Endothelial cell of umbilical vein (primary cell): ENCODE data around the gene CD247. TPM values are rescaled to one million over a fixed set of nuclear protein-coding genes. Genes with fewer than 3 reads are reported as not detected.

Source experiments
- BruUV-seq: library from RNA; stranded (reverse); fragments of 400-500 nt; replicated peaks from 2 replicates; lab custom pipeline; 2021; lab: Mats Ljungman, UMichigan
- CTCF ChIA-PET: fragments of 300-600, 350-600 bp; sonication (Branson Sonifier 250); formaldehyde crosslinking; loops from one replicate; lab custom pipeline; 2021; ENCODE audit warnings: antibody characterized with exemption, inconsistent platforms; lab: Charles Lee
- POLR2A ChIA-PET: fragments of 300-600, 350-600 bp; sonication (Branson Sonifier 250); formaldehyde crosslinking; loops from one replicate; lab custom pipeline; 2021; ENCODE audit warnings: antibody characterized with exemption, inconsistent platforms; lab: Charles Lee
- DNase-seq: peaks from one replicate; pipeline ENCODE4 v3.0.0-alpha.2; 2011; ENCODE audit warnings: low read depth, low spot score
- FAIRE-seq: peaks from 2 replicates; lab custom pipeline; 2011; peaks lifted over from hg19 to GRCh38; lab: Jason Lieb, UNC
- H2AFZ ChIP-seq: 2 replicates; pipeline ENCODE4 v1.6.0; 2012; ENCODE audit warnings: low read depth, low read length, control low read depth, inconsistent platforms
- H3K27ac ChIP-seq: 2 replicates; pipeline ENCODE4 v1.5.1; 2011; ENCODE audit warnings: low read depth, mild to moderate bottlenecking, control low read depth, low read length, moderate library complexity; ENCODE audit not compliant: insufficient read depth
- H3K27me3 ChIP-seq, 2 experiments: 2 replicates each; pipeline versions ENCODE4 v1.6.0 to v1.6.1; 2011; ENCODE audit warnings: low read length in 2 of 2, mixed read lengths in 1 of 2; ENCODE audit not compliant: control insufficient read depth in 2 of 2, insufficient read depth in 2 of 2
- H3K36me3 ChIP-seq, 2 experiments: 2 replicates in 1 of 2; 3 replicates in 1 of 2; pipeline ENCODE4 v1.5.1; 2011; ENCODE audit warnings: low read length in 2 of 2, mild to moderate bottlenecking in 1 of 2, moderate library complexity in 1 of 2; ENCODE audit not compliant: control insufficient read depth in 2 of 2, insufficient read depth in 2 of 2; ENCODE audit errors: extremely low read depth in 1 of 2
- H3K4me1 ChIP-seq: 3 replicates; pipeline ENCODE4 v1.5.1; 2011; ENCODE audit warnings: mild to moderate bottlenecking, low read length; ENCODE audit not compliant: control insufficient read depth, insufficient read depth; ENCODE audit errors: extremely low read depth
- H3K4me2 ChIP-seq: 2 replicates; pipeline ENCODE4 v1.6.1; 2011; ENCODE audit warnings: low read length, control low read depth, mixed read lengths; ENCODE audit not compliant: insufficient read depth
- H3K4me3 ChIP-seq, 3 experiments: fragments of 200-600 bp in 1 of 3; sonication (generic), shearing (Covaris generic) in 1 of 3; replicated peaks in 1 of 3; 2 replicates each; pipeline ENCODE4 v1.5.1; 2011 to 2016; ENCODE audit warnings: control low read depth in 3 of 3, low read length in 3 of 3, mild to moderate bottlenecking in 2 of 3, inconsistent platforms in 1 of 3, low read depth in 1 of 3, moderate library complexity in 1 of 3; ENCODE audit not compliant: insufficient read depth in 1 of 3
- H3K79me2 ChIP-seq: 2 replicates; pipeline ENCODE4 v1.6.0; 2012; ENCODE audit warnings: low read length, inconsistent platforms; ENCODE audit not compliant: control insufficient read depth, insufficient read depth
- H3K9ac ChIP-seq: replicated peaks from 2 replicates; pipeline ENCODE3; 2011; ENCODE audit warnings: low read length, control low read depth; ENCODE audit not compliant: insufficient read depth; ENCODE audit errors: extremely low read depth
- H3K9me1 ChIP-seq: replicated peaks from 3 replicates; pipeline ENCODE4 v1.6.0; 2011; ENCODE audit warnings: mild to moderate bottlenecking, low read length; ENCODE audit not compliant: control insufficient read depth, insufficient read depth; ENCODE audit errors: extremely low read depth
- H3K9me3 ChIP-seq: replicated peaks from 2 replicates; pipeline ENCODE4 v1.5.1; 2012; ENCODE audit warnings: low read length, inconsistent platforms; ENCODE audit not compliant: control insufficient read depth, insufficient read depth
- H4K20me1 ChIP-seq: replicated peaks from 2 replicates; pipeline ENCODE3; 2011; ENCODE audit warnings: mild to moderate bottlenecking, low read length; ENCODE audit not compliant: control insufficient read depth, insufficient read depth; ENCODE audit errors: extremely low read depth
- EZH2 ChIP-seq: IDR thresholded peaks from 2 replicates; pipeline ENCODE4 v1.6.1; 2012; ENCODE audit warnings: borderline replicate concordance, low read depth, mild to moderate bottlenecking, moderate library complexity, low read length, inconsistent platforms; ENCODE audit not compliant: severe bottlenecking
- FOS ChIP-seq: IDR thresholded peaks from 2 replicates; pipeline ENCODE4 v1.6.1; 2011; ENCODE audit warnings: mild to moderate bottlenecking, low read length, moderate library complexity, borderline replicate concordance; ENCODE audit not compliant: insufficient read depth
- GATA2 ChIP-seq: IDR thresholded peaks from 2 replicates; pipeline ENCODE4 v1.7.0; 2011; ENCODE audit warnings: low read depth, mild to moderate bottlenecking, moderate library complexity, mixed read lengths, low read length; ENCODE audit not compliant: insufficient read length, insufficient read depth
- JUN ChIP-seq: IDR thresholded peaks from 2 replicates; pipeline ENCODE4 v1.6.1; 2011; ENCODE audit warnings: borderline replicate concordance, low read depth; ENCODE audit not compliant: insufficient read length, insufficient read depth
- MYC ChIP-seq: IDR thresholded peaks from one replicate; pipeline ENCODE4 v1.6.1; 2011; ENCODE audit warnings: mild to moderate bottlenecking, low read depth, low read length
- POLR2A ChIP-seq: IDR thresholded peaks from 2 replicates; pipeline ENCODE4 v1.6.1; 2012; ENCODE audit warnings: low read depth, mild to moderate bottlenecking, control low read depth, low read length
- POLR2AphosphoS5 ChIP-seq: IDR thresholded peaks from 2 replicates; pipeline ENCODE4 v1.6.1; 2012; ENCODE audit warnings: low read depth, mild to moderate bottlenecking, control low read depth, low read length, moderate library complexity; ENCODE audit not compliant: insufficient read depth
- dilution Hi-C: fragments of 300-500 bp; cut with MboI; formaldehyde crosslinking; loops from one replicate; pipeline ENCODE4 v1.15.0; 2019; ENCODE audit warnings: low sequenced_read_pairs; ENCODE audit not compliant: extremely low pct_ligation_motif_present
- intact Hi-C: fragments of 100-400 bp; cut with micrococcal nuclease; formaldehyde crosslinking; loops from one replicate; pipeline ENCODE4 v1.10.0; 2022
- polyA plus RNA-seq, 4 experiments: library from polyadenylated mRNA; depleted of rRNA in 3 of 4; stranded (reverse) in 3 of 4; unstranded in 1 of 4; fragments of >200 nt; gene quantifications; 2 replicates each; pipeline versions ENCODE4 v1.2.1 to v1.2.3, GENCODE V29; 2011 to 2012; ENCODE audit warnings: missing spikeins in 1 of 4
- total RNA-seq: library from RNA; stranded (reverse); gene quantifications from 2 replicates; pipeline ENCODE4 v1.2.3, GENCODE V29; 2021
- TF ChIP-seq, protein P1 (sequence below), 2 donors: IDR thresholded peaks; 1 replicate in 1 of 2; 2 replicates in 1 of 2; pipeline ENCODE4 v1.5.1; 2011; ENCODE audit warnings: low read length in 2 of 2, mild to moderate bottlenecking in 2 of 2, moderate library complexity in 2 of 2, control low read depth in 1 of 2, inconsistent platforms in 1 of 2, low read depth in 1 of 2; ENCODE audit not compliant: insufficient read depth in 1 of 2; ENCODE audit errors: extremely low read depth in 1 of 2
- TF ChIP-seq, protein P2 (sequence below): IDR thresholded peaks from 2 replicates; pipeline ENCODE4 v1.6.1; 2011; ENCODE audit not compliant: insufficient read depth, insufficient read length

Gene CD247
- total and polyA plus RNA-seq, 2 donors (not counting 3 experiments of a cell fraction or from before 2014, with no cell fraction given), result not detected

DNA sequence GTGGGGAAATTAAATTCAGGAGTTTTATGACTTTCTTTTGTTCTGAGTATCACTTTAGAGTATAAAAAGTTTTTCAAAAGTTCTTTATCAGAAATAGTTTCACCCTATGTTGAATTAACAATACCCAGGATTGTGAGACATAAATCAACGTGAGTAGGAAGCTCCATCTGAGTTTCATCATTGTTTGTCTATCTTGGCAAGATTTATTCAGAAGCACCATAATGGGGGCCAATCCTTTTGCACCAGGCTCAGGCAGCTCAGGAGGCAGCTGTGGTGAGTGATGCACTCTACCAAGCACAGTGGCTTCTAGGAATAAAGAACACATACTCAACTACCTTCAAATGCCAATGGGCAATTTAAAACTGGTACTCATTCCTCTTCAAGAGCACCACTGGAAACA lies 23.3 kb upstream of the CD247 start:
- H3K4me3 ChIP-seq, result no peak overlapping the region
- no peak overlapping the region for H3K27ac ChIP-seq
- H3K36me3 ChIP-seq, result no peaks in the 10 kb centered on the region
- ChIA-PET POLR2A (no interaction called here), CTCF (interaction anchor here (0.7 to 3.7 kb wide), 9 partner anchors 9 to 482 kb away, joined by 3 to 28 read pairs (median 5); no protein-coding TSS in a partner anchor)
- H3K79me2 ChIP-seq, result no peaks in the 10 kb centered on the region
- TF ChIP-seq FOS (no peak), EZH2 (no peak), POLR2AphosphoS5 (no peak), POLR2A (no peak), MYC (no peak), GATA2 (no peak), JUN (no peak)
- TF ChIP-seq, protein P1, sequence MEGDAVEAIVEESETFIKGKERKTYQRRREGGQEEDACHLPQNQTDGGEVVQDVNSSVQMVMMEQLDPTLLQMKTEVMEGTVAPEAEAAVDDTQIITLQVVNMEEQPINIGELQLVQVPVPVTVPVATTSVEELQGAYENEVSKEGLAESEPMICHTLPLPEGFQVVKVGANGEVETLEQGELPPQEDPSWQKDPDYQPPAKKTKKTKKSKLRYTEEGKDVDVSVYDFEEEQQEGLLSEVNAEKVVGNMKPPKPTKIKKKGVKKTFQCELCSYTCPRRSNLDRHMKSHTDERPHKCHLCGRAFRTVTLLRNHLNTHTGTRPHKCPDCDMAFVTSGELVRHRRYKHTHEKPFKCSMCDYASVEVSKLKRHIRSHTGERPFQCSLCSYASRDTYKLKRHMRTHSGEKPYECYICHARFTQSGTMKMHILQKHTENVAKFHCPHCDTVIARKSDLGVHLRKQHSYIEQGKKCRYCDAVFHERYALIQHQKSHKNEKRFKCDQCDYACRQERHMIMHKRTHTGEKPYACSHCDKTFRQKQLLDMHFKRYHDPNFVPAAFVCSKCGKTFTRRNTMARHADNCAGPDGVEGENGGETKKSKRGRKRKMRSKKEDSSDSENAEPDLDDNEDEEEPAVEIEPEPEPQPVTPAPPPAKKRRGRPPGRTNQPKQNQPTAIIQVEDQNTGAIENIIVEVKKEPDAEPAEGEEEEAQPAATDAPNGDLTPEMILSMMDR (IDR thresholded peaks at IDR 0.05; ENCODE audit: extremely low read depth in 1 of 2, insufficient read depth in 1 of 2, low read depth in 1 of 2, low read length in 2 of 2), result no peak
- TF ChIP-seq, protein P2, sequence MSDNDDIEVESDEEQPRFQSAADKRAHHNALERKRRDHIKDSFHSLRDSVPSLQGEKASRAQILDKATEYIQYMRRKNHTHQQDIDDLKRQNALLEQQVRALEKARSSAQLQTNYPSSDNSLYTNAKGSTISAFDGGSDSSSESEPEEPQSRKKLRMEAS, result no peak
- intact Hi-C loops (no loop called here), dilution Hi-C loops (no loop called here)
- no peaks in the 10 kb centered on the region for H3K9me3 ChIP-seq
- H3K4me1 ChIP-seq, result no peaks in the 10 kb centered on the region
- no peak overlapping the region for H3K4me2 ChIP-seq
- no peak overlapping the region for H2AFZ ChIP-seq
- H3K9me1 ChIP-seq, result no peaks in the 10 kb centered on the region
- DNase-seq, result no peak
- no TSS peak for BruUV-seq
- no peaks in the 10 kb centered on the region for H4K20me1 ChIP-seq
- H3K27me3 ChIP-seq, result no peaks in the 10 kb centered on the region
- FAIRE-seq, result no peak
- H3K9ac ChIP-seq, result no peak overlapping the region
